ENCODE data around the gene BAHD1.

Gene BAHD1

GRCh38 chr15:40421246-40422157, 19.3 kb upstream of the BAHD1 start:
- DNase-seq (ENCODE audit: low read depth in 1 of 2, low spot score in 1 of 2) = peak; percentile 56 to 79

- DNase-seq (ENCODE audit: low read depth in 1 of 2, low spot score in 1 of 2) = no peak
These were observed 16.2 kb upstream of the BAHD1 start for GRCh38 chr15:40424483-40425115.

DNA sequence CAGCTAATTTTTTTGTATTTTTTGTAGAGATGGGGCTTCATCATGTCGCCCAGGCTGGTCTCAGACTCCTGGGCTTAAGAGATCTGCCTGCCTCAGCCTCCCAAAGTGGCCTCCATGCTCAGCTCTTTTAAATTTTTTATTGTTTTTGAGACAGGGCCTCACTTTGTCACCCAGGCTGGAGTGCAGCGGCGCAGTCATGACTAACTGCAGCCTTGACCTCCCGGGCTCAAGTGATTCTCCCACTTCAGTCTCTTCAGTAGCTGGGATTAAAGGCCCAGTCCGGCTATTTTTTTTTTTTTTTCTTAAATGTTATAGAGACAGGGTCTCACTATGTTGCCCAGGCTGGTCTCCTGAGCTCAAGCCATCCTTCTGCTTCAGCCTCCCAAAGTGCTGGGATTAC, 15.1 kb upstream of the BAHD1 start:
- no peak for DNase-seq (ENCODE audit: low read depth in 1 of 2, low spot score in 1 of 2)

DNA sequence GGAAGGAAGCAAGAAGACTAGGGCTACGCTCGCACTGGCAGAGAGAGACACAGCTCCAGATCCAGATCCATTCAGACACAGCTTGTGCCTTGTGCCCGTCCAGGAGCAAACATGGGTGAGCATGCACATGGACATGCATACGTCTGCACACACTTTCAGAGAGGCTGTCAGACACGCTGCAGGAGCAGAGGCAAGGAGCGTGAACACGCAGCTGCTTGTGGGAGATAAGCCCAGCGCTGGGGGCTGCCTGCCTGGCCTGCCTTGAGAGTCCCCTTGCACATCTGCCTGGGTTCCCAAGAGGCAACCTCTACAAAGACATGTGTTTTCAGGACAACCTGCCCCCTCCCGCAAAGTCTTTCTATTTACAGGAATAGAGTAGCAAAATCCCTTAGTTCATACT, 13.6 kb upstream of the BAHD1 start:
- no peak for DNase-seq (ENCODE audit: low read depth in 1 of 2, low spot score in 1 of 2)

DNA sequence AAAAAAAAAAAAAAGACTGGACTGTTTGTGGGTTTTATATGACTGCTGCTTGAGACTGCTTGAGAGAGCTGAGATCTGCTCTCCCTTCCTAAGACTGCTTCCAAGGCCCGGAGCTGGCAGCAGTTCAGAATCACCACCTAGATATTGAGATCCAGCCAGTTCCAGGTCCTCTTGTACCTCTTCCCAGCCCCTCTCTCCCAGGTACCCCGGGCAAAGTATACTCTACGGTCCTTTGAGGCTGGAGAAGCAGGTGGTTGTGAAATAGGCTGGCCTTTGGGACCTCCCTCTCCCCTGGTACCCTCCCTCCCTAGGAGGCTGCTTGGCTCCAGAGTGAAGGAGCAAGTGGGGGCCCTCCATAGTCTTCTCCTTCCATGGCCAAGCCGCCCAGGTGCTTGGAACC, 12.6 kb upstream of the BAHD1 start:
- no peak for DNase-seq (ENCODE audit: low read depth in 1 of 2, low spot score in 1 of 2)

DNA sequence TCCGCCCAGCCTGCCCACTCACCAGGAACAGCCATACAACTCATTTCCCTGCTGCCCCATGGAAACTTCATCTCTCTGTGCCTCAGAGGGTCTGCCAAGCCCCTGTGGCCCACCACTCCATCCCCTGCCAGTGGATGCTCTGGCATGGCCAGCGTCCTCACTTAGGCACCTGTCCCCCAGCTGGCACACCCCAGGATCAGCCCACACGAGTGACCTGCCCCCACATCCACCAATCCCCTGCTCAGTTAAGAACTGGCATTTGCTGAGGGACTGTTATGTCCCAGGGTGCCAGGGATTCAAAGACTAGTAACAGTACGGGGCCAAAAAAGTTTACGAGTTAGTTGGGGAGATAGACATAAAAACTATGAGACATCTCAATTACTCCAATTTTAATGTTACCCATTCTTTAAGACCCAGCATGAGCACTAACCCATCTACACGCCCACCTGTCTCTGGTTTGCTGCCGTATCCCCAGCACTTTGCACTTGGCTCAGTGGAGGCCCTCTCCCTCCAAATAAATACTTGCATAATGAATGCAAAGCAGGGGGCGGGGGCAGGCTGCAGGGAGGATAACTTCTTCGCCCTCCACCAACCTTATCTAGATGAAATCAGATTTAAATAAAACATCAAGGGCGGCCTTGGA, 11.6 kb upstream of the BAHD1 start:
- no peak for DNase-seq (ENCODE audit: low read depth in 1 of 2, low spot score in 1 of 2)

GRCh38 chr15:40430271-40430805, 10.4 kb upstream of the BAHD1 start:
- DNase-seq (ENCODE audit: low read depth in 1 of 2, low spot score in 1 of 2) = no peak

DNA sequence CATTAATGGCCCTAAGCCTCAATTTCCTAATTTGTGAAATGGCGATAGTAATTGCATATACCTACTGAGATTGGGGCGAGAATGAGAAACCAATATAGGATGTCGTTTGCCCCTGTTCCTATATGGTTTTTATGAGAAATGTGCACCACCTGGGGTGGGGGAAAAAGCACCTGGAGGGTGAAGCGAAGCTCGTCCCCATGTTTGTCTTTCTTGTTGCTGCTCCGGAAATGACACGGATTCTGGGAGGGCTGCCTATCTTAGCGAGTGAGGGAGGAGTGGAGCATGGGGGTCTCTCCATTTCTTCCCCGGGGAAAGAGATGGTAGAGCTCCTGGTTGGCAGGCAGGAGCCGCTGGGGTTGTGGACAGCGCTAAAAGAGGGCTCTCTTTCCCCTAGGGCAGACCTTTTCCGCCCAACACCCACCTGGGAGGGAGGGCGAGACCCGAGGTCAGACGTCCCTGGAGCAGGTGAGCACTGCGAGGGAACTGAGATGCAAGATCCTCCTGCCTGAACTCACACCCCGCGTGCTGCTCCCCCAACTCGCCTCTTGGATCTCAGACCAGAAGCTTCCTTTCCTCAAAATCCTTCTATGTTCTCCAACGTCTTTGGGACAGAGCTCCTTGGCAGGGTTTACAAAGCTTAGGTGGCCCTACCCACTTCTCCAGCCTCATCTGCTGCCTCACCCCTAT, 5.6 kb upstream of the BAHD1 start:
- no peak for DNase-seq (ENCODE audit: low read depth in 1 of 2, low spot score in 1 of 2)

DNA sequence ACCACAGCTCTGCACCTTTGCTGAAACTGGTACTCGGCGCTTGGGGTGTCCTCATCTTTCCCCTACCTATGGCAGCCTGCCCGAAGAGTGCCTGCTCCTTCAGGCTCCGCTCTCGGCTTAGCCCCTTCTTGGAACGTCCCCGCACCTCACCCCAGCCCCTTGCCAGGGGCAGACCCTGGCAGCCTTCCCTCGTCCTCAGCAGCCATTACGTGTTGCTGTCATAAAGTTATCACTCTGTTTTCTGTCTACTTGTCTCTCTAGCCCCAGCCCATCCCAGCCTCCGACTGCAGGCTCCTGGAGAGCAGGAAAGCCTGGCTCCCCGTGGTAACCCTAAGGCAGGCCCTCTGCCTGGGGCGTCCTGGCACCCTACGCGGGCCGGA, 5.1 kb upstream of the BAHD1 start:
- DNase-seq (ENCODE audit: low read depth in 1 of 2, low spot score in 1 of 2) = no peak

DNA sequence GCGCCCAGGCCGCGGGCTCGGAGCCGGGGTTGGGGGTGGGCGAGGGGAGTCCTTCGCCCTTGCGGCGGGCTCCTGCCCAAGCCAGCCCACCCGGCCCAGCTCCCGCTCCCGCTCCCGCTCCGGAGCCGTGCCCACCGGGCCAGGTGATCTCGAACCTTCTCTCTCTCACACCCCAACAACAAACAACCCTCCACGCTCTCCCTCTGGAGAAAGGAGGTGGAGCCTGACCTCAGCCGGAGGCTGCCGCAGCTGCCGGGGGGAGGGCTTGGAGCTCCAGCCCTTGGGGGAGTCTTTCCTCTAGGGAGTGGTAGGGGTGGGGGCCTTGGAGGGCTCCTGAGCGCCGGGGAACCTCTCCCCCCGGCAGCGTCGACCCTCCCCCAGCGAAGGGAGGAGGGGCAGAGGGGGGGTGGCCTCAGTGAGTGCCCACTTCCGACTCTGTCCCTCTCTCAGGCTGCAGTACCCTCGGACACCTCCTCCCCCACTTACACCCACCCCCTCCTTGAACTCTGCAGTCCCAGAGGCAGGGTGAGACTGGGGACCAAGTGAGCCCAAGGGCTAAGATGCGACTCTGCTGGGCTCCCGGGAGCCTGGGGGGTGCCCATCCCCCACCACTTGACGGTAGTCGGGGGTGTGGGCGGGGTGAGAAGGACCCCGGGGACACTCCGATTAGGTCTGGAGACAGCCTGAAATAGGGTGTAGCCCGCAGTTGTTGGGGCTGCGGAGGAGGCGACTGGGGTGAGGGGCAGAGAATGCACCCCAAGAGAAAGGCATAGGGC, 4.4 kb upstream of the BAHD1 start:
- DNase-seq (ENCODE audit: low read depth in 1 of 2, low spot score in 1 of 2) = no peak

DNA sequence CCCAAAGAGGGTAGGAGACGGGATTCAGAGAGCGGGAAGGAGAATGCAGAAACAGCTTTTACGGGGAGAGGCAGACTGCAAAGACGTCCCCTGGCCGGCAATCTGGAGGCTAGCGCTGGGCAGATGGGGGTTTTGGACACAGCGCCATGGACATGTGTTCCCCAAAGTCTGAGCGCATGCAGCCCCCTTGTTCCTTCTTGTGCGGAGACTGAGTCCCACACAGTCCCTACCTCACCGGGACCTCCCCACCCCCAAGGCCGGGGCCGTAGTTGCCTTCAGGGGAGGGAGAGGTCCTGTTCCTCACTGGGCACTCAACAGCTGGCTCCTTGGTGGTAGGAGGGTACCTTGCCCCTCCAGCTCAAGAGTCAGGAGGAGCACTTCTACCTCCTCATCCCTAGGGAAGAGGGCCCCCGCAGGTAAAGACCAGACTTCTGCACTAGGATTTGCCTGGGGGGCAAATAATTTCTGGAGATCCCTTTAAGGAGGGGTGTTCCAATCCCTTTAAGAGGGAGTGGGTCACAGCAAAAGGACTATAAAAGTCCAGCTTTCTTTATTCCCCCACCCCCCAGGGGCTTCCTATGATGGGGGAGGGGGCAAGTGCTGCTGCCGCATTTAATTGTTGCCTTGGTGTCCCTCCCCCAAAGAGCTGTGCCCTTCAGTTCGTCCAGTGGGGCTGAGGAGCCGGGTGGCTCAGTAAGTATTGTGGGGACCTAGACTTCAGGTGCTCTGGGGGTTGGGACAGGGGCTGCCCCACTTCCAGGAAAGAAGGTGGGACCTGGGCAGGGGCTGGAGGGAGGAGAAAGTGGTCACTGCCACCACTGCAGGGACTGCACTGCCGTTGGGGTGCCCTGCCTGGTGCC, 3.6 kb upstream of the BAHD1 start:
- no peak for DNase-seq (ENCODE audit: low read depth in 1 of 2, low spot score in 1 of 2)

DNA sequence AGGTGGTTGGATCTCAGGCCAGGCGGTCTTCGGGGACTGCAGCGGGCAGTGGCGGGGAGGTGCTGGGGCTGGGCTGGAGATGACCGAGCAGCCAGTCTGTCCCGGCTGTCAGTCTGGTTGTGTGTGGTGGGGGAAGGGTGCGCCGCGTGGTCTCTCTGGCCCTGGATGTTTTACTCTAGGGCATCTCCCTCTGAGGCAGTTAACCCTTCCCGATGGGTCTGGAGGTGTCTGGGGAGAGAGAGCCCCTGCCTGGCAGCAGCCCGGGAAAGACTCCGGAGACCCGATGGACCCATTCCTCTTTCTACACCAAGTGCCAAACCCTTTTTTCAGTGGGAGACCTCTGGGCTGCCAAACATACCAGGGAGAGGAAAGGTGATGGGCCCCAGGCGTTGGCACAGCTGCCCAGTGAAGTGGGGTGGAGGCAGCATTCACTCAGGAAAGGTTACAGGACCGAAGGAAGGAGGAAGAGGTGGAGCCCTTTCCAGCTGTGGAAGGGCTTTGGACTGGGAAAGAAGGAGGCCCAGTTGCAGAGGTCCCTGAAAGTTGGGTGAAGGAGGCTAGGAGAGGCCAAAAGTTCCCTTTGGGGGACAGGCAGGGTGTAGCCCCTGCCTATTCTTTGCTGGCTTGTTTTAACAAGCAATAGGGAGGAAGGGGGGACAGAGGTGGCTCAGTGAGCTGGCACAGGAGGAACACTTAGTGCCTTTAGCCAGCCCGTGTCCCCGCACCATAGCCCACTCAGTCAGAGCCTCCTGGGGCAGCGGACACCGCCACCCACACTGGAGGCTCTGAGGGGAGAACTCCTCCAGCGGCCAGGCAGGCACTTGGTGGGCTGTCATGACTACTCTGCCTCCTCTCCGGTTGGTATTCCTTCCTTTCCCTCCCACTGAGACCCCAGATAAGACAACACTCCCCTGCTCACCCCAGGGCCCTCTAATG, 2.7 kb upstream of the BAHD1 start:
- DNase-seq (ENCODE audit: low read depth in 1 of 2, low spot score in 1 of 2) = no peak

DNA sequence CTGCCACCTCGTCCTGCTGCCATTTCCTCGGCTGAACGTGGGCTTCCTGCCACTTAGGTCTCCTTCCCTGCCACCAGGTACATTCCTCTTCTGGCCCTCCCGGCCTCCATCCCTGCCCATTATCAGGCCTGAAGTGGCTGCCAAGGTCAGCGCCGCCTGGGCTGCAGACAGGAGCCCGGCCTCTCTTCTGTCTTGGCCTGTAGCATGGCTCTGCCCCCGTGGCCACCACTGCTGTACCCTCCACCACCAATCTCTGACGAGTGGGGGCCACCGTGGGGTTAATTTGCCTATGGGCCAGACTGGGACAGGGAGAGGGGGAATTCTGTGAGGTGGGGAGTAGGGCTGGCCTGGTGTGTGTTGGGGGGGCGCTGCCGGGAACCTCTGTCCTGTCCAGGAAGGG, 2.0 kb upstream of the BAHD1 start:
- DNase-seq (ENCODE audit: low read depth in 1 of 2, low spot score in 1 of 2) = no peak

DNA sequence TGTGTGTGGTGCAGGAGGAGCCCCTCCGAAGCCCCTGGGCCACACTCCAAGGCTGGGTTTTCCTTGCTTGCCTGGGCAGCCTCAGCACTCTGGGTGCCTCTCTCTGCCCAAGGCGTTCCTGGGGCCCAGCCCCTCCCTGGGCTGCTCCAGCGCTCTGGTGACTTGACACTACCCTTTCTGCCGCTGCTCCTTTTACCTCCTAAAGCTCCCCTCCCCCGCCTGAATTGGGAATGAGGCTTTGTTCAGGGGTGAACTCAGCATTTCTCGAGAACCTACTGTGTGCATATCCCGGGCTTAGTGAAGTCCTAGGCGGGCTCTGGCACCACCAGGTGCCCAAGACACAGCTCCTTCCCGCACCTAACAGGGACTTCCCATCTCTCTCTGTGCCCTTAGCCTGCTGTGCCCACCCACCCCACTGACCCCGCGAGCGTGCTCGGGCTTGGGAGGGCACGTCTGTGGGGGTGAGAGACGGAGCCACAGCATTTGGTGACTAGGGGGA, 1.2 kb upstream of the BAHD1 start:
- DNase-seq (ENCODE audit: low read depth in 1 of 2, low spot score in 1 of 2) = no peak

- DNase-seq (ENCODE audit: low read depth in 1 of 2, low spot score in 1 of 2) = no peak
These were observed 602 bp upstream of the BAHD1 start for GRCh38 chr15:40439960-40440742.

- DNase-seq (ENCODE audit: low read depth in 1 of 2, low spot score in 1 of 2) = no peak
These were observed 1.1 kb downstream of the BAHD1 start for GRCh38 chr15:40441565-40442531.

Measured in stimulated activated CD4-positive, alpha-beta T cell treated with anti-CD3 and anti-CD28 coated beads, Interleukin-15, amount 100 ng/mL, for 1 hour (primary cell).